ENCODE data around the gene DMKN. TPM values are rescaled to one million over a fixed set of nuclear protein-coding genes. Genes with fewer than 3 reads are reported as not detected.

DMKN gene
- total RNA-seq, 1 donor from 2014 or later, result not detected

DNA sequence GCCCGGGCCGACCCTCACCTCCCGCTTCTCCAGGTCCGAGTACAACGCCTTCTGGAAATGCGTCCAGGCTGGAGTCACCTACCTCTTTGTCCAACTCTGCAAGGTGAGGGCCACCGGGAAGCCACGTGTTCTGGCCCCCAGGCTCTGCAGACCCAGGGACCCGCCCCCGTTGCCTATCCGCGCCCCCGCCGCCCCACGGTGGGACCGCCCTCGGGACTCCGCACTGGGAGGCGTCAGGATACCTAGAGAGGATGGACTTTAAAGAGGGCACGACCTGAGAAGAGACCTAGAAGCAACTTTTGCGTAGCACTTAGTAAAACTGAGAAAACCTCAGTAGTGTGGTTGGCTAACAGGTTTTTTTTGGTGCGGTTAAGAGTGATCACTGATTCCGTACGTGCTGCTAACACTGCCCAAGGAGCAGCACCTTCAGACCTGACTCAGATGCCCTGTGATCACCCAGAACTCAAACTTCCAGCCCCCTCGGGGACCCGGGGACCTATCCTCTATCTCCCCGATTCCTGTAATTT, 32.5 kb upstream of the DMKN start:
- Mint-ChIP-seq H3K36me3 (ENCODE audit: low read depth) (peaks cover 5% of the 10 kb centered on the region), H3K4me1 (peaks cover 29% of the 10 kb centered on the region), H3K4me3 (peak overlapping the region; percentile 92), H3K27ac (ENCODE audit: unreplicated experiment) (peak overlapping the region; percentile 87), H3K9me3 (no peaks in the 10 kb centered on the region), H3K27me3 (ENCODE audit: low read depth) (no peaks in the 10 kb centered on the region)
- DNase-seq (ENCODE audit: low read depth, low spot score), result no peak
- TF ChIP-seq, protein P1, sequence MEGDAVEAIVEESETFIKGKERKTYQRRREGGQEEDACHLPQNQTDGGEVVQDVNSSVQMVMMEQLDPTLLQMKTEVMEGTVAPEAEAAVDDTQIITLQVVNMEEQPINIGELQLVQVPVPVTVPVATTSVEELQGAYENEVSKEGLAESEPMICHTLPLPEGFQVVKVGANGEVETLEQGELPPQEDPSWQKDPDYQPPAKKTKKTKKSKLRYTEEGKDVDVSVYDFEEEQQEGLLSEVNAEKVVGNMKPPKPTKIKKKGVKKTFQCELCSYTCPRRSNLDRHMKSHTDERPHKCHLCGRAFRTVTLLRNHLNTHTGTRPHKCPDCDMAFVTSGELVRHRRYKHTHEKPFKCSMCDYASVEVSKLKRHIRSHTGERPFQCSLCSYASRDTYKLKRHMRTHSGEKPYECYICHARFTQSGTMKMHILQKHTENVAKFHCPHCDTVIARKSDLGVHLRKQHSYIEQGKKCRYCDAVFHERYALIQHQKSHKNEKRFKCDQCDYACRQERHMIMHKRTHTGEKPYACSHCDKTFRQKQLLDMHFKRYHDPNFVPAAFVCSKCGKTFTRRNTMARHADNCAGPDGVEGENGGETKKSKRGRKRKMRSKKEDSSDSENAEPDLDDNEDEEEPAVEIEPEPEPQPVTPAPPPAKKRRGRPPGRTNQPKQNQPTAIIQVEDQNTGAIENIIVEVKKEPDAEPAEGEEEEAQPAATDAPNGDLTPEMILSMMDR (conservative IDR thresholded peaks at IDR 0.05), result no peak

DNA sequence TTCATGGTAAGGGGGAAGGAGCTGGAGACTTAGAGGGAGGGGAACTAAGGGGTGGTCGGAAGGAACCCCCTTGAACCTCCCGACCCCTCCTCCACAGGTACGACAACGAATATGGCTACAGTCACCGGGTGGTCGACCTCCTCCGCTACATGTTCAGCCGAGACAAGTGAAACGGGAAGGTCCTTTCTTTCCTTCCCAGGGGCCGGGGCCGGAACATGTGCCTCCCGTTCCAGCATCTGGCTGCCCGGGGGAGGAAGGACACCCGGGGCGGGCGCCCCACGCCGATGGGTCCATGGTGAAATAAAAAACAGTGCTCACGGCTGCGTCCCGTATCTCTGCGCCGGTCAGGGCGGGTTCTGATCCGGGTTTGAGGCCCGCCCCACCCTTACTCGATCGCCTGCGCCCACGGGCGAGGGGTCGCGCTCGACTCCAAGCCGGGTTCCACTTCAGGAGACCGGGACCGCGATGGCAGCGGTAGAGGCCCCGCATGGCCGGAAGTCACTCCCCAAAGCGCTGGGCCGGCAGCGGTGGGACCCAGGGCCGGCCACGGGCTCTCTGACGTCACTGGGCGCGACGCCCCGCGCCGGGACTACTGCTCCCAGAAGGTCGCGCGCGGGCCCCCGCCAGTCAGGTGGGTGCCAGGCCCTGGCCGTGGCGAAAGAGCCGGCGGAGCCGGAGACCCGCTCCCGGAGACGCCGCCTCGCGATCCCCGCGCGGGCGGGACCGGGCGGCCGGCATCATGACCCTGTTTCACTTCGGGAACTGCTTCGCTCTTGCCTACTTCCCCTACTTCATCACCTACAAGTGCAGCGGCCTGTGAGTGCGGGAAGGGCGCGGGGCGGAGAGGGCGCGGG, 31.8 kb upstream of the DMKN start, which contains the start of gene TMEM147:
Gene TMEM147, plus strand, starts transcription at position 626 of the 854 bp plus-strand sequence. Its CDS starts 114 bp downstream, at position 740.
- H3K36me3 Mint-ChIP-seq (ENCODE audit: low read depth), result peaks cover 5% of the 10 kb centered on the region
- TF ChIP-seq, protein P1 (conservative IDR thresholded peaks at IDR 0.05), result no peak

DNA sequence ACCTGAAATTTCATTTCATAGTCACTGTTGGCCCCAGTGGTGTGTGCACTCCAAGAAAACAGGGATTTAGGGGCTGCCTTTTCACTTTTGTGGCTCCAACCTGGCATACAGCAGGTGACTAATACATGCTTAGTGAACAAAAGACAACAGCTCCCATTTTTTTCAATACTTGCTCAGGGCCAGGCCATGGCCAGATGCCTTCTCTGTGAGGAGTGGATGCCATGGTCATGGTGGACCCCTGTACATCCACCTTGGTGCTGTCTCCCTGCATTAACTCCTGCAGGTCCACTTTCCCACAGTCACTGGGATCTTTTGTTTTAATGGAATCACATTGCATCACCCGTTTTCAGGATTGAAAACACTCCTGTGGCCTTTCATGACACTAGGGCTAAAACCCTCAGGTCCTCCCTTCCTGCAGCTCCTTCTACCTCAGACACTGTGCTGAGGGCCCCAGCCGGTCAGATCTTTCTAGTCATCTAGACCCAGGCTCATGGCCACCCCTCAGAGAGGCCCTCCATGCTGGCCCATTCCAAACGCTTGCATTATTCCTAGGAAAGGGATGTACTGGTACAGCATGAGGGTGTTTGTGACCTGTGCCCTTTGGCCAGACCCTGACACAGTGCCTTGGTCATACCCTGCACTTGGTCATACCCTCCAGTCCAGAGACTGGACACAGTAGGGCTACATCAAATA, 30.8 kb upstream of the DMKN start:
- Mint-ChIP-seq H3K9me3 (no peaks in the 10 kb centered on the region), H3K36me3 (ENCODE audit: low read depth) (peaks cover 5% of the 10 kb centered on the region), H3K4me1 (peaks cover 27% of the 10 kb centered on the region), H3K27me3 (ENCODE audit: low read depth) (no peaks in the 10 kb centered on the region), H3K27ac (ENCODE audit: unreplicated experiment) (no peak overlapping the region), H3K4me3 (peak overlapping the region; percentile 97)
- no peak for DNase-seq (ENCODE audit: low read depth, low spot score)
- TF ChIP-seq, protein P1 (conservative IDR thresholded peaks at IDR 0.05), result no peak

More for the DNA sequence above, 31.8 kb upstream of the DMKN start, which contains the start of gene TMEM147:
- Mint-ChIP-seq H3K4me1 (peaks cover 29% of the 10 kb centered on the region), H3K27me3 (ENCODE audit: low read depth) (no peaks in the 10 kb centered on the region), H3K27ac (ENCODE audit: unreplicated experiment) (peak within 1 kb of the TSS; percentile 94), H3K9me3 (no peaks in the 10 kb centered on the region), H3K4me3 (peak within 1 kb of the TSS; percentile 97)
- peak; percentile 84 for DNase-seq (ENCODE audit: low read depth, low spot score)

DNA sequence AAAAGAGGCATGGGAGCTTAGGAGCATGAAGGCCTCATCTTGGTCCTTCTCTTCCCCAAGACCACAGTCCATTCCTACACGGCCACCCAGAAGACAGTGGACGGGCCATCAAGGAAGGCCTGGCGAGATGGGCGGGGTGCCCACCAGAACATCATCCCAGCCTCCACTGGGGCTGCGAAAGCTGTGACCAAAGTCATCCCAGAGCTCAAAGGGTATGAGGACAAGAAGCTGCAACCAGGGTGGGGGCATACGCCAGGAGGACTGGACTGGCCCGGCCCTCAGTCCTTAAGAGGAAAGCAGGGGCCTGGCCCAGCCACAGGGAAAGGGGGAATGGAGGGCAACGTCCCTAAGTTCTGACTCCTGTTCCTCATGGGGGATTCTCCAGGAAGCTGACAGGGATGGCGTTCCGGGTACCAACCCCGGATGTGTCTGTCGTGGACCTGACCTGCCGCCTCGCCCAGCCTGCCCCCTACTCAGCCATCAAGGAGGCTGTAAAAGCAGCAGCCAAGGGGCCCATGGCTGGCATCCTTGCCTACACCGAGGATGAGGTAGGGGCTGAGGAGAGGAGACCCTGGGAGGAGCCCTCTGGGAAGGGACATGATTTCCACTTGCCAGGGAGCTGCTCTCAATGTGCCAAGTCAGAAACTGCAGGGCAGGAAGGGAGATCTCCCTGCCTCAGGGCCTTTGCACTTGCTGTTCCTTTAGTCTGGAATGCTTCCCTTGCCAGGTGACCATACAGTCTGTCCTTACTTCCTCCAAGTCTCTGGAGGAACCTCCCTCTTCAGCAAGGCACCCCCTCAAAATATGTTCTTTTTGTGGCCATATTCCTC, 30.0 kb upstream of the DMKN start:
- no peak for DNase-seq (ENCODE audit: low read depth, low spot score)
- Mint-ChIP-seq H3K4me1 (peaks cover 22% of the 10 kb centered on the region), H3K9me3 (no peaks in the 10 kb centered on the region), H3K36me3 (ENCODE audit: low read depth) (peaks cover 5% of the 10 kb centered on the region), H3K27ac (ENCODE audit: unreplicated experiment) (no peak overlapping the region), H3K27me3 (ENCODE audit: low read depth) (no peaks in the 10 kb centered on the region), H3K4me3 (peak overlapping the region; percentile 97)
- TF ChIP-seq, protein P1 (conservative IDR thresholded peaks at IDR 0.05), result no peak

DNA sequence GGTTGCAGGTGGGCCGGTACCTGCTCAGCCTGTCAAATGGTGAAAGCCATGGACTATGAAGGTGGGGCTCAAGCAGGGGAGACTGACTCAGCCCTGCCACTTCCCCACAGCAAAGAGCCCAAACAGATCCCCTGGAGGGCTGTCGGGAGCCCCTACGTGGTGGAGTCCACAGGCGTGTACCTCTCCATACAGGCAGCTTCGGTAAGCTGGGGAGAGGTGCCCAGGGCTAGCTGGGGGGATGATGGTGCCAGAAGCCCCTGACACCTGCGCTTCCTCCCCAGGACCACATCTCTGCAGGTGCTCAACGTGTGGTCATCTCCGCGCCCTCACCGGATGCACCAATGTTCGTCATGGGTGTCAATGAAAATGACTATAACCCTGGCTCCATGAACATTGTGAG, 28.8 kb upstream of the DMKN start:
- DNase-seq (ENCODE audit: low read depth, low spot score), result no peak
- TF ChIP-seq, protein P1 (conservative IDR thresholded peaks at IDR 0.05), result no peak
- Mint-ChIP-seq H3K9me3 (no peaks in the 10 kb centered on the region), H3K36me3 (ENCODE audit: low read depth) (peaks cover 5% of the 10 kb centered on the region), H3K4me1 (peaks cover 21% of the 10 kb centered on the region), H3K27ac (ENCODE audit: unreplicated experiment) (no peak overlapping the region), H3K27me3 (ENCODE audit: low read depth) (no peaks in the 10 kb centered on the region), H3K4me3 (peak overlapping the region; percentile 61)
